Nephron (organoid): ENCODE results near the gene KCNH2.
"Not testable (repeated sequence)": the region's sequence is repeated elsewhere in the genome, so short reads cannot be mapped to it uniquely, and the experiment has no call there.

Experiments
- H3K27ac Mint-ChIP-seq, 3 experiments: 2 replicates each; pipeline ENCODE4 v1.8.0; 2020; ENCODE audit warnings: mixed read lengths in 3 of 3, mild to moderate bottlenecking in 2 of 3, moderate library complexity in 1 of 3
- H3K27me3 Mint-ChIP-seq: 2 replicates; pipeline ENCODE4 v1.8.0; 2021; ENCODE audit warnings: low read depth, mild to moderate bottlenecking, moderate library complexity, mixed read lengths
- H3K36me3 Mint-ChIP-seq: 2 replicates; pipeline ENCODE4 v1.8.0; 2020; ENCODE audit warnings: low read depth, mixed read lengths
- H3K4me1 Mint-ChIP-seq: 2 replicates; pipeline ENCODE4 v1.8.0; 2020; ENCODE audit warnings: mixed read lengths
- H3K4me3 Mint-ChIP-seq, 3 experiments: 2 replicates each; pipeline ENCODE4 v1.8.0; 2020; ENCODE audit warnings: mild to moderate bottlenecking in 3 of 3, mixed read lengths in 3 of 3, moderate library complexity in 2 of 3
- H3K9me3 Mint-ChIP-seq: 2 replicates; pipeline ENCODE4 v1.8.0; 2020; ENCODE audit warnings: mixed read lengths
- CTCF ChIP-seq, 3 experiments: fragments of 200-600 bp; sonication (generic); IDR thresholded peaks; one replicate each; pipeline ENCODE4 v1.5.0; 2021; ENCODE audit warnings: antibody characterized with exemption in 3 of 3; ENCODE audit not compliant: unreplicated experiment in 3 of 3

The KCNH2 gene

DNA sequence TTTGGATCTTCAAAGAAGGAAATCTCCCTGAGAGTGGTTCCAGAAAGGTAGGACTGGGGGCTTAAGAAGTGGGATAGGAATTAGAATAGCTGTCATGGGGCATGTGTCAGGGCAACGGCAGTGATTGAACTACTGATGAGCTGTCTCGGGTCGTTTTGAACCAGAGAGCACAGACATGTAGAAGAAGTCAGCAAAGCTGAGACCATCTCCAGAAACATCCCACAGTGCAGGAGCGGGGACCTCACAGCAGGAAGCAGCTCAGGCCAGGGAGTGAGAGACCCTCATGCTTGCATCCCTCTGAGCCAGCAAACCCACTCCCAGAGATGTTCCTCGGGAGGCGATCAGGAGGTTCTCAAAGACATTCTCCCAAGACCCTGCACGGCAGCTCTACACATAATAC lies 65.7 kb downstream of the KCNH2 start:
- Mint-ChIP-seq H3K27me3 (peaks cover 22% of the 10 kb centered on the region), H3K27ac (no peak overlapping the region), H3K9me3 (no peaks in the 10 kb centered on the region), H3K4me3 (no peak overlapping the region), H3K36me3 (peaks cover 4% of the 10 kb centered on the region), H3K4me1 (no peaks in the 10 kb centered on the region)
- TF ChIP-seq CTCF (IDR thresholded peaks at IDR 0.05; ENCODE audit: unreplicated experiment in 3 of 3): no peak

DNA sequence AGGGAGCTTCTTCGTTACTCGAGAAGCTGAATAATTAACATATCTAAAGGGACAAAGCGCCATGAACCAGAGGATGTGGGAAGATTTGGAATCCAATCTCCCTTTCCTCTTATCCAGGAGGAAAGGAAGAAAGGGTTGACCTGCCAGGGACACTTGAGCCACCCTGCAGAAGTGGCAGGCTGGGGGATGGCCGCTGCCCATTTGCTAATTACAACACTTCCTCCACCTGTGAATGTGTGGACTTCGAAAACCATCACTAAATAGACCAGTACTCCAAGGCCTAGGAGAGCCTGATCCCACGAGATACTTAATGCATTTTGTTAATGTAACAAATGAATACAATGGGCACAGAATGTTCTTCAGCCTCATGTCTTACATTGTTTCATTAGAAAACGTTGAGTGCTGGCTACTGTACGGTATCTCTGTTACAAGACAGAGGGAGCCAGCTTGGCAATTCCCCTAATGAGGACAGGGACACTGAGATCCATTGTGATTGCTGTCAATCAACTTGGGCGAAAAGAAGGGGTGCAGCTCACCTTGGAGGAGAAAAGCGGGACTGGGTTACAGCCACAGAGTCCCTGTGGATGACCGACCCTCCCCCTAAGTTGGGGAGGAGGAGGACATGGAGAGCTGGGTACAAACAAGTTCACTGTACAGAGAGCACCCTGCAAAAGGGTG lies 66.4 kb downstream of the KCNH2 start:
- no peak for TF ChIP-seq CTCF (IDR thresholded peaks at IDR 0.05; ENCODE audit: unreplicated experiment in 3 of 3)
- Mint-ChIP-seq H3K27me3 (peaks cover 22% of the 10 kb centered on the region), H3K4me1 (no peaks in the 10 kb centered on the region), H3K9me3 (no peaks in the 10 kb centered on the region), H3K4me3 (no peak overlapping the region), H3K36me3 (peaks cover 4% of the 10 kb centered on the region), H3K27ac (no peak overlapping the region)

DNA sequence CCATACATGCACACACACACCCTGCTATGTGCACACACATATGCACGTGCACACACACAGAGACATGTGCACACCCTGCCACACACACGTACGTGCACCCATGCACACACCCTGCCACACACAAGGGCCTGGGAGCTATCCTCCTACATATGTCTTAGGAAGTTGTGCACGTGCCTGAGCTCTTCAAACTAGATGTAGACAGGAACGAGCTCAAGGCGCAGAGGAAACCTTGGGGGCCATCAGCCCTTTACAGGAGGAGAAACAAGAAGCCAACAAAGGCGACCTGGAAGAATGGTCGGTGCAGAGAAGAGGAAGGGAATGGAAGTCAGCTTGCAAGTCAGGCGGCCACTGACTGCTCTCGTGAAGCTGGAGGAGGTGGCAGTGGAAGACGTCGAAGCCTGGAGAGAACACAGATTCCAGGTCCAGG lies 67.1 kb downstream of the KCNH2 start:
- Mint-ChIP-seq H3K27me3 (peaks cover 21% of the 10 kb centered on the region), H3K4me1 (no peaks in the 10 kb centered on the region), H3K9me3 (no peaks in the 10 kb centered on the region), H3K4me3 (no peak overlapping the region), H3K27ac (no peak overlapping the region), H3K36me3 (peaks cover 4% of the 10 kb centered on the region)
- no peak for TF ChIP-seq CTCF (IDR thresholded peaks at IDR 0.05; ENCODE audit: unreplicated experiment in 3 of 3)

- H3K27ac Mint-ChIP-seq, H3K9me3 Mint-ChIP-seq, H3K36me3 Mint-ChIP-seq, H3K4me3 Mint-ChIP-seq, H3K4me1 Mint-ChIP-seq: not testable (repeated sequence)
- H3K27me3 Mint-ChIP-seq: peaks cover 19% of the 10 kb centered on the region
Observed at GRCh38 chr7:150910305-150910995, 67.7 kb downstream of the KCNH2 start.

GRCh38 chr7:150909200-150909995 lies 68.7 kb downstream of the KCNH2 start:
- no peak overlapping the region for H3K4me3 Mint-ChIP-seq
- no peak for TF ChIP-seq CTCF (IDR thresholded peaks at IDR 0.05; ENCODE audit: unreplicated experiment in 3 of 3)

DNA sequence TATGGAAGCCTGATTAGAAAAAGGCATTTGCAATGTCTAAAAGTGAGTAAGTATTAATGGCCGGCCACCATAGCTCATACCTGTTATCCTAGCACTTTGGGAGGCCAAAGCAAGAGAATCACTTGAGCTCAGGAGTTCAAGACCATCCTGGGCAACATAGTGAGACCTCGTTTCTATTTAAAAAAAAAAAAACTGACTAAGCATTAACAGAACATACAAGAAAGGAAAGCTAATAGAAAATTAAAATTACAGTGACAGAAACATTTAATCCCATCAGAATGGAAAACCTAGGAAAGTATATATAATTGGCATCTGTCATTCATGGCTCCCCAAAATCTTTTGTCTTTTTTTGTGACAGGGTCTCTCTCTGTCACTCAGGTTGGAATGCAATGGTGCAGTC lies 69.9 kb downstream of the KCNH2 start:
- no peak for TF ChIP-seq CTCF (IDR thresholded peaks at IDR 0.05; ENCODE audit: unreplicated experiment in 3 of 3)
- Mint-ChIP-seq H3K27me3 (peaks cover 10% of the 10 kb centered on the region), H3K4me1 (no peaks in the 10 kb centered on the region), H3K27ac (no peak overlapping the region), H3K4me3 (no peak overlapping the region), H3K36me3 (peaks cover 4% of the 10 kb centered on the region), H3K9me3 (no peaks in the 10 kb centered on the region)

More at GRCh38 chr7:150909200-150909995, 68.7 kb downstream of the KCNH2 start:
- no peak overlapping the region for H3K27ac Mint-ChIP-seq
- no peaks in the 10 kb centered on the region for H3K9me3 Mint-ChIP-seq
- H3K36me3 Mint-ChIP-seq: peaks cover 4% of the 10 kb centered on the region
- no peaks in the 10 kb centered on the region for H3K4me1 Mint-ChIP-seq
- H3K27me3 Mint-ChIP-seq: peaks cover 18% of the 10 kb centered on the region
